Upper lobe of left lung (tissue), 6 donors: ENCODE data around the gene DOK7. TPM values are rescaled to one million over a fixed set of nuclear protein-coding genes. Genes with fewer than 3 reads are reported as not detected.

Source experiments
- ATAC-seq, 2 donors: fragments of 200-7000 bp; cut with Tn5 transposase; one replicate each; pipeline ENCODE4 v1.9.1; 2022; ENCODE audit warnings: mild to moderate bottlenecking in 2 of 2, moderate library complexity in 2 of 2; ENCODE audit not compliant: low FRiP score in 2 of 2
- DNase-seq, 2 donors: peaks; one replicate each; pipeline ENCODE4 v3.0.0-alpha.2; 2019 to 2020
- H3K27ac ChIP-seq, 4 donors: fragments of 200-600 bp; sonication (generic); one replicate each; pipeline ENCODE4 v1.5.1; 2016 to 2019
- H3K27me3 ChIP-seq, 4 donors: fragments of 200-600 bp; sonication (generic); one replicate each; pipeline ENCODE4 v1.5.1; 2017 to 2019
- H3K36me3 ChIP-seq, 4 donors: fragments of 200-600 bp; sonication (generic); one replicate each; pipeline ENCODE4 v1.5.1; 2016 to 2019
- H3K4me1 ChIP-seq, 4 donors: fragments of 200-600 bp; sonication (generic); one replicate each; pipeline ENCODE4 v1.5.1; 2018 to 2019
- H3K4me3 ChIP-seq, 4 donors: fragments of 200-600 bp; sonication (generic); one replicate each; pipeline ENCODE4 v1.5.1; 2017 to 2019; ENCODE audit warnings: mild to moderate bottlenecking in 2 of 4, moderate library complexity in 1 of 4
- H3K9me3 ChIP-seq, 4 donors: fragments of 200-600 bp; sonication (generic); one replicate each; pipeline ENCODE4 v1.5.1; 2018 to 2019
- EP300 ChIP-seq, 4 donors: sonication (generic); formaldehyde crosslinking; IDR thresholded peaks; one replicate each; pipeline ENCODE4 v1.5.1; 2017; ENCODE audit warnings: antibody characterized with exemption in 4 of 4, control low read depth in 2 of 4
- POLR2A ChIP-seq, 4 donors: fragments of 450-650 bp; IDR thresholded peaks; one replicate each; pipeline ENCODE4 v1.5.1; 2016 to 2017; ENCODE audit warnings: antibody characterized with exemption in 4 of 4, mild to moderate bottlenecking in 2 of 4
- POLR2AphosphoS5 ChIP-seq, 2 donors: sonication (generic); formaldehyde crosslinking; IDR thresholded peaks; one replicate each; pipeline ENCODE4 v1.5.1; 2017; ENCODE audit warnings: antibody characterized with exemption in 2 of 2
- WGBS, 2 donors: methylation state at CpG; one replicate each; pipeline ENCODE4 v1.1.5; 2017 to 2018; 5-methylcytosine and 5-hydroxymethylcytosine counted together
- total RNA-seq, 6 donors: library from RNA; depleted of rRNA in 4 of 6; stranded (reverse); fragments of >200 nt in 4 of 6; gene quantifications; one replicate each; pipeline versions ENCODE4 v1.1.0 to v1.2.1, GENCODE V29; 2016 to 2021
- TF ChIP-seq, protein P1 (sequence below), 6 experiments: fragments of 450-650 bp in 4 of 6; fragments of 200-600 bp in 2 of 6; sonication (generic) in 2 of 6; IDR thresholded peaks; one replicate each; pipeline ENCODE4 v1.5.1; 2016 to 2019; ENCODE audit warnings: antibody characterized with exemption in 6 of 6
- donor health status: DM: no; HTN: no; CAD: no; lungs with moderate emphysema.
- donor health status: DM: no; HTN: yes; CAD: no; lungs with severe emphysema.

DOK7 gene
- total RNA-seq, 6 donors from 2014 or later: 2.1 to 16.0 (median 4.0) TPM

DNA sequence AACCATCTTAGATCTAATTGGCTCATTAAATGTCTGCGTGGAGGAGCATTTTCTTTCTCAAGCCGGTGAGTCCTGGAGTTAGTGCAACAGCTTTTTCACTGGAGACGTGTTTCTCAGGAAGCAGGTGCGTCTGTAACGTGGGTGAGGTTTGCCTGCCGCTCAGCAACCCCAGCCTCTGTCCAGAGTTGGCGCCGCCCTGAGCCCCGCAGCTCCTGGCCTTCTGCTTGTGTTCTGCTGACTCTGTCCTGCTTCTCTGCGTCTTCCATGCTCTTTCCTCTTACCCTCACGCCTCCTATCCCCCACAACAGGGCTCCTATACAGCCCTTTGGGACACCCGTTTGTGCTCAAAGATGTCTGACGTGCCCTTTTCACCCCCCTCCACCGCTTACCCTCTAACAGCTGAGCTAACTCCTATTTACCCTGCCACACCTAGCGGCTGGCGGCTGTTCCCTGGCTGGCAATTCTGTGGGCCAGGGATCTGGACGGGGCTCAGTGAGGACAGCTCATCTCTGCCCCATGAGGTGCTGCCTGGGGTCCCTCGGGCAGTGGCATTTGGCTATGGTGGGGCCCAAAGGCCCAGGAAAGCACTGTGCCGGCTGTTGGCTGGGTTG lies 18.8 kb downstream of the DOK7 start:
- H3K4me3 ChIP-seq: no peak overlapping the region
- H3K27ac ChIP-seq: no peak overlapping the region
- TF ChIP-seq POLR2A (IDR thresholded peaks at IDR 0.05) (no peak), EP300 (IDR thresholded peaks at IDR 0.05) (no peak), POLR2AphosphoS5 (IDR thresholded peaks at IDR 0.05) (no peak)
- TF ChIP-seq, protein P1, sequence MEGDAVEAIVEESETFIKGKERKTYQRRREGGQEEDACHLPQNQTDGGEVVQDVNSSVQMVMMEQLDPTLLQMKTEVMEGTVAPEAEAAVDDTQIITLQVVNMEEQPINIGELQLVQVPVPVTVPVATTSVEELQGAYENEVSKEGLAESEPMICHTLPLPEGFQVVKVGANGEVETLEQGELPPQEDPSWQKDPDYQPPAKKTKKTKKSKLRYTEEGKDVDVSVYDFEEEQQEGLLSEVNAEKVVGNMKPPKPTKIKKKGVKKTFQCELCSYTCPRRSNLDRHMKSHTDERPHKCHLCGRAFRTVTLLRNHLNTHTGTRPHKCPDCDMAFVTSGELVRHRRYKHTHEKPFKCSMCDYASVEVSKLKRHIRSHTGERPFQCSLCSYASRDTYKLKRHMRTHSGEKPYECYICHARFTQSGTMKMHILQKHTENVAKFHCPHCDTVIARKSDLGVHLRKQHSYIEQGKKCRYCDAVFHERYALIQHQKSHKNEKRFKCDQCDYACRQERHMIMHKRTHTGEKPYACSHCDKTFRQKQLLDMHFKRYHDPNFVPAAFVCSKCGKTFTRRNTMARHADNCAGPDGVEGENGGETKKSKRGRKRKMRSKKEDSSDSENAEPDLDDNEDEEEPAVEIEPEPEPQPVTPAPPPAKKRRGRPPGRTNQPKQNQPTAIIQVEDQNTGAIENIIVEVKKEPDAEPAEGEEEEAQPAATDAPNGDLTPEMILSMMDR (IDR thresholded peaks at IDR 0.05): no peak
- ATAC-seq (no peak), DNase-seq (peak in 1 of 2 donors; percentile 58)
- H3K27me3 ChIP-seq: peaks cover 0 to 9% (median 8%) of the 10 kb centered on the region in 4 donors
- 57 to 65% methylated on average over 16 to 19 of the region's 19 CpGs for WGBS, 2 donors
- H3K9me3 ChIP-seq: no peaks in the 10 kb centered on the region
- no peaks in the 10 kb centered on the region for H3K36me3 ChIP-seq
- peaks cover 13 to 25% (median 20%) of the 10 kb centered on the region in 4 donors for H3K4me1 ChIP-seq

DNA sequence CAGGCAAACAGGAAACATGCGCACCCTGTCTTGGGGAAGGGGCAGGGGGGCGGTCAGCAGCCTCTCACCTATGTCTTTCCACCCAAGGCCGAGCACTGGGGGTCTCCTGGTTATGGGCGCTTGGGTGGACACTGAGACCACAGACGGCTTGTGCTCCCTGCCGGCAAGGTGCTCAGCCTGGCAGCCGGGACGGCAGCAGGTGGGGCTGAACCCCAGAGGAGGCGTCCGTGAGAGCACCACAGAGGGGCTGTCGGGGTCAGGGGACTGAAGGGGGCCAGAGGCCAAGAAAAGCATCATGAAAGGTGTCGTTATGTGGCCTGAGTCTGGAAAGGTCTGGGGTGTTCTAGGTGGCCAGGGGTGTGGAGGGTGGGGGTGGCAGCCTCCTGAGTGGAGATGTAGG lies 19.6 kb downstream of the DOK7 start:
- Histone ChIP-seq H3K27me3 (peaks cover 0 to 9% (median 8%) of the 10 kb centered on the region in 4 donors), H3K9me3 (no peaks in the 10 kb centered on the region), H3K4me3 (no peak overlapping the region), H3K4me1 (peaks cover 13 to 25% (median 20%) of the 10 kb centered on the region in 4 donors), H3K27ac (no peak overlapping the region), H3K36me3 (no peaks in the 10 kb centered on the region)
- TF ChIP-seq POLR2AphosphoS5 (IDR thresholded peaks at IDR 0.05): no peak
- no peak for TF ChIP-seq EP300 (IDR thresholded peaks at IDR 0.05)
- TF ChIP-seq POLR2A (IDR thresholded peaks at IDR 0.05): no peak
- TF ChIP-seq, protein P1 (IDR thresholded peaks at IDR 0.05): no peak
- WGBS, 2 donors: 83 to 88% methylated on average over 10 to 12 of the region's 12 CpGs
- DNase-seq: peak in 1 of 2 donors; percentile 64
- ATAC-seq: no peak

DNA sequence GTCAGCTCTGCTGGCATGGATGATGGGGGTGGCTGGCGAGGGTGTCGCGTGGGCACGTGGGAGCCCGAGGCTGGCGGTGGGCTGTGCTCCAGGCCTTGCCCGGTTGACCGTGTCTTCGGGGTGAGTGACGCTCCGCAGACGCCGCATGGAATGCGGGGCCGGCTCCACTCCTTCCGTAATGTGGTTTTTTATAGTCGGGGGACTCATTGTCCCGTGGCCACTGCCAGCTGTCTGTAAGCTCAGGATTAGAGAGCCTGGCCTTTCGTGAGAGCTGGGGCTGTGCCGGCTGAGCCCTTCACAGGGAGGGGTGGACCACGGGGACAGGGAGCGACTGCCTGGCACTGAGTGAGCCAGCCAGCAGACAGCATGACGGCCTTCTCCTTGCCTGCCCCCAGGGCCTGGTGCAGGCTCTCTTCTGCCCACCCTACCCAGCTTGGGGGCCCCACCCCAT lies 20.4 kb downstream of the DOK7 start:
- no peak overlapping the region for H3K27ac ChIP-seq
- ATAC-seq: no peak
- no peaks in the 10 kb centered on the region for H3K36me3 ChIP-seq
- peaks cover 0 to 9% (median 8%) of the 10 kb centered on the region in 4 donors for H3K27me3 ChIP-seq
- peaks cover 13 to 25% (median 20%) of the 10 kb centered on the region in 4 donors for H3K4me1 ChIP-seq
- H3K9me3 ChIP-seq: no peaks in the 10 kb centered on the region
- 53 to 70% methylated on average over 16 to 19 of the region's 23 CpGs for WGBS, 2 donors
- TF ChIP-seq EP300 (IDR thresholded peaks at IDR 0.05) (no peak), POLR2AphosphoS5 (IDR thresholded peaks at IDR 0.05) (no peak), POLR2A (IDR thresholded peaks at IDR 0.05) (no peak)
- TF ChIP-seq, protein P1 (IDR thresholded peaks at IDR 0.05): no peak
- peak in 1 of 2 donors; percentile 73 for DNase-seq
- no peak overlapping the region for H3K4me3 ChIP-seq

DNA sequence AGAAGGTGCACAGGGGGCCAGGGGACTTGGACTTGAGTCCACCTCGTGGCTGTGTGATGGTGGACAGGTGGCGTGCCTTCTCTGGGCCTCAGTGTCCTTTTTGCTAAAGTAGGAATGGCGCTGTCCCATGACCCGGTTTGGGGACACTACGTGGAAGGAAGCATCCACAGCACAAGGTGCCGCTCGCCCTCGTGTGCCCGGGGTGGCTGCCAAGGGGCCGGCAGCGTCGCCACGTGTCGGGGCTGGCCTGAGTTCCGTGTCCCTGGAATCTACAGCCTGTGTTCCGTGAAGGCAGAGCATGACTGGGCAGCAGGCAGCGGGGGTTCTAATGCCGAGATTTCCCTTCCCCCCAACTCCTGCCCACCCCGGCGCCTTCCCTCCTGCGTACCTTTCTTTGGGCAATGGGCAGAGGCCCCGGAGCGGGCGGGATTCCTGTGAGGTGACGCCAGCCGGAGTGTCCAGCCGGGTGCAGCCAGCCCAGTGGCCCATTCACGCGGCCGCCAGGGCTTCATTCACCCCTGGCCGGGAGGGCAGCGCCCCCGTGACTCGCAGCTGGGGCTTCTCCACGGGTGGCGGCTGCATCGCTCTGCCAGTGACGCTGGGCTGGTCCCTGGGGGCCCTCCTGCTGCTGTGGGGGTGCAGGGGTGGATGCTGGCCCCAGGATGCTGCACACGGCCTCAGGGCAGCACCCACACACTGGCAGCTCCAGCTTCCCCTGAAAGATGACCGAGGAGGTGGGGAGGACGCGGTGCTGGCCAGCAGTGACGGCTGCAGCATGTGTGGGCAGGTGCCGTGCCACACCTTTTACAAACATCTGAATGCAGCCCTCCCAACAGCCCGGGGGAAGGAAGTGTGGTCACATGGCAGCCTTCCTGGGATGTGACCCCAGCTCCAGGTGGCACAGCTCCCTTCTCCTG lies 21.2 kb downstream of the DOK7 start:
- peak in 1 of 2 donors; percentile 88 for DNase-seq
- TF ChIP-seq POLR2AphosphoS5 (IDR thresholded peaks at IDR 0.05) (no peak), EP300 (IDR thresholded peaks at IDR 0.05) (no peak), POLR2A (IDR thresholded peaks at IDR 0.05) (no peak)
- TF ChIP-seq, protein P1 (IDR thresholded peaks at IDR 0.05): no peak
- WGBS, 2 donors: 6 to 52% methylated on average over 3 to 45 of the region's 45 CpGs
- Histone ChIP-seq H3K4me3 (peak overlapping the region in 1 of 4 donors; percentile 10), H3K27me3 (peaks cover 0 to 9% (median 8%) of the 10 kb centered on the region in 4 donors), H3K9me3 (no peaks in the 10 kb centered on the region), H3K36me3 (no peaks in the 10 kb centered on the region), H3K4me1 (peaks cover 13 to 25% (median 20%) of the 10 kb centered on the region in 4 donors), H3K27ac (peak overlapping the region in 1 of 4 donors; percentile 11)
- no peak for ATAC-seq
